GM12892 (cell line): Measurements from ENCODE around the gene ARMC3.

ENCODE experiments used
- POLR2A ChIP-seq: IDR thresholded peaks from 2 replicates; pipeline ENCODE4 v1.6.1; 2011; ENCODE audit warnings: low read depth, low read length, control low read depth
- POLR2AphosphoS5 ChIP-seq: IDR thresholded peaks from 2 replicates; pipeline ENCODE4 v1.6.1; 2011; ENCODE audit warnings: low read depth, low read length, control low read depth
- TAF1 ChIP-seq: IDR thresholded peaks from 2 replicates; pipeline ENCODE4 v1.6.1; 2011; ENCODE audit warnings: low read depth, mild to moderate bottlenecking, control low read depth, low read length, borderline replicate concordance

DNA sequence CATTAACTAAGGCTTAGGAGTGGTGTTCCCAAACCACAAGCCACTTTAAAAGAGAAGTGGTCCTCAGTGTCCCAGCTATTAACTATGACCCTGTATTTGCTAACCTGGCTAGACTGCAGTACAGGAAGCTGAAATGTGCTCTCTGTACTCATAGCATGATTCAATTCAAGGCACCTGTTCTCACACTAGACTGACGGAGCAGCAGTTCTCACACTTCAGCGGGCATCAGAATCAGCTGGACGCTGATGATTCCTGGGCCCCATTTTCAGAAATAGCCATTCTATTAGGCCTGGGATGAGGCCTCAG, 143.0 kb downstream of the ARMC3 start:
- TF ChIP-seq POLR2AphosphoS5 (no peak), TAF1 (no peak), POLR2A (no peak)
